Measurements from ENCODE around the gene TMIGD2.

The TMIGD2 gene

DNA sequence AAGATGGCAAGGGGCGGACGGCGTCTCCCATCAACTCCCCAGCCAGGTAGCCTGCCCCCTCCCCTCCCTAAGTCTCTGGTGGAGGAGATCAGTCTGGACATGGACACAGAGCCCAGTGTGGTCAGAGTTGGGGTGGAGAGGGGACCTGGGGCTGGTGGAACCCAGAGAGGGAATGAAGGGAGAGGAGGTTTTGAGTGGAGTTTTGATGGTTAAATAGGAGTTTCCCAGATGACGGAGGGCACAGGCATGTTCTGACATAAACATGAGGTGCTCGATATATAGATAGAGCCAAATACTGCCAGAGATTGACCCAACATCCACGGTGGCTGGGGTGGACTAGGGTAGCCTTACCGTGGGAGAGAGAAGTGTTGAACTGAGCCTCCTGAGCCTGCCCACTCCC, 16.3 kb upstream of the TMIGD2 start:
- no peak overlapping the region for H3K4me3 ChIP-seq (ENCODE audit: low read depth, low read length)
- DNase-seq (ENCODE audit: low read depth), result no peak
- TF ChIP-seq, protein P1, sequence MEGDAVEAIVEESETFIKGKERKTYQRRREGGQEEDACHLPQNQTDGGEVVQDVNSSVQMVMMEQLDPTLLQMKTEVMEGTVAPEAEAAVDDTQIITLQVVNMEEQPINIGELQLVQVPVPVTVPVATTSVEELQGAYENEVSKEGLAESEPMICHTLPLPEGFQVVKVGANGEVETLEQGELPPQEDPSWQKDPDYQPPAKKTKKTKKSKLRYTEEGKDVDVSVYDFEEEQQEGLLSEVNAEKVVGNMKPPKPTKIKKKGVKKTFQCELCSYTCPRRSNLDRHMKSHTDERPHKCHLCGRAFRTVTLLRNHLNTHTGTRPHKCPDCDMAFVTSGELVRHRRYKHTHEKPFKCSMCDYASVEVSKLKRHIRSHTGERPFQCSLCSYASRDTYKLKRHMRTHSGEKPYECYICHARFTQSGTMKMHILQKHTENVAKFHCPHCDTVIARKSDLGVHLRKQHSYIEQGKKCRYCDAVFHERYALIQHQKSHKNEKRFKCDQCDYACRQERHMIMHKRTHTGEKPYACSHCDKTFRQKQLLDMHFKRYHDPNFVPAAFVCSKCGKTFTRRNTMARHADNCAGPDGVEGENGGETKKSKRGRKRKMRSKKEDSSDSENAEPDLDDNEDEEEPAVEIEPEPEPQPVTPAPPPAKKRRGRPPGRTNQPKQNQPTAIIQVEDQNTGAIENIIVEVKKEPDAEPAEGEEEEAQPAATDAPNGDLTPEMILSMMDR (IDR thresholded peaks at IDR 0.05; ENCODE audit: insufficient read depth, low read depth, low read length, missing control alignments), result no peak

DNA sequence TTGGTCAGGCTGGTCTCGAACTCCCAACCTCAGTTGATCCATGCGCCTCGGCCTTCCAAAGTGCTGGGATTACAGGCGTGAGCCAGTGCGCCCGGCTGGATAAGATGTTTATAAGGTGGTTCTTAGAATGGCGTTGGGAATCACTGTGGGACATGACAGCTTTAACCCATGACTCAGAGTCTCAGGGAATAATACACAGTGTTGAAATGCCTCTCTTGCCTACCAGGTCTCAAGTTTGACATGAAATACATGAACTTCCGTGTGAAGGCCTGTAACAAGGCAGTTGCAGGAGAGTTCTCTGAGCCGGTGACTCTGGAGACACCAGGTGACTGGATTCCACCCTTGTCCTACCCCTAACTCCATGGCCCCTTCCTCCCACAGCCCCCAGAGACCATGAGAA, 14.8 kb upstream of the TMIGD2 start:
- TF ChIP-seq, protein P1 (IDR thresholded peaks at IDR 0.05; ENCODE audit: insufficient read depth, low read depth, low read length, missing control alignments), result no peak
- DNase-seq (ENCODE audit: low read depth), result no peak
- H3K4me3 ChIP-seq (ENCODE audit: low read depth, low read length), result no peak overlapping the region

GRCh38 chr19:4313847-4314490, 11.8 kb upstream of the TMIGD2 start:
- no peak overlapping the region for H3K4me3 ChIP-seq (ENCODE audit: low read depth, low read length)
- TF ChIP-seq, protein P1 (IDR thresholded peaks at IDR 0.05; ENCODE audit: insufficient read depth, low read depth, low read length, missing control alignments), result no peak
- DNase-seq (ENCODE audit: low read depth), result no peak

DNA sequence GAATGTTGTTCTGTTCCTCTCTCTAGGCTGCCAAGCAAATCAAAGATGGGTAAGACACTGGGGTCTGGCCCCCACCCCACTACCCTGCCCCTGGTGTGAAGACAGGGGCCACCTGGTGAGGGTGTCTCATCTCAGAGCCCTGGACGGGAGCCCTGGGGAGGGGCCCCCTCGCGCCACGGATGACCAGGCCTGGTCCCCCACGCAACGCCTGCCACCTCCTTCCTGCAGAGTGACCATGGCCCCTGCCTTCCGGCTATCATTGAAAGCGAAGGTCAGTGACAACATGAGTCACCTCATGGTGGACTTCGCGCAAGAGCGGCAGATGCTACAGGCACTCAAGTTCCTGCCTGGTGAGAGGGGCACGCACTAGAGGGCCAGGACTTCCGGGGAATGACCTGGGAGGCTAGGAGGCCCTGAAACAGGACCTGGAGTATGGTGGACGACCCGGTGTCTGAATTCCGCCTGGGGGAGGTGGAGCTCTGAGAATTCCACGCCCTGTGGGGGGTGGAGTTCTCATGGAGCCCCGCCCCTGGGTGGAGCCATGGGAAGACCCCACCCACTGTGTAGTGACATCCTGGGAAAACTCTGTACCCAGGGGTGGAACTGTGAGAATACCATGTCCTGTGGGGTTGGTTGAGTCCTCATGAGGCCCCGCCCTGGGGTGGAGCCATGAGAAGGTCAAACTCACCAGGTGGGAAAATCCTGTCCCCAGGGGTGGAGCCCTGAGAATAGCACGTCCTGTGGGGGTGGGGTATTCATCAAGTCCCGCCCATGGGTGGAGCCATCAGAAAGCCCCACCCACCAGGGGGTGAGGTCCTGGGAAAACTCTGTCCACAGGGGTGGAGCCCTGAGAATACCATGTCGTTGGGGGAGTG, 8.3 kb upstream of the TMIGD2 start:
- TF ChIP-seq, protein P1 (IDR thresholded peaks at IDR 0.05; ENCODE audit: insufficient read depth, low read depth, low read length, missing control alignments), result no peak
- no peak for DNase-seq (ENCODE audit: low read depth)
- no peak overlapping the region for H3K4me3 ChIP-seq (ENCODE audit: low read depth, low read length)

DNA sequence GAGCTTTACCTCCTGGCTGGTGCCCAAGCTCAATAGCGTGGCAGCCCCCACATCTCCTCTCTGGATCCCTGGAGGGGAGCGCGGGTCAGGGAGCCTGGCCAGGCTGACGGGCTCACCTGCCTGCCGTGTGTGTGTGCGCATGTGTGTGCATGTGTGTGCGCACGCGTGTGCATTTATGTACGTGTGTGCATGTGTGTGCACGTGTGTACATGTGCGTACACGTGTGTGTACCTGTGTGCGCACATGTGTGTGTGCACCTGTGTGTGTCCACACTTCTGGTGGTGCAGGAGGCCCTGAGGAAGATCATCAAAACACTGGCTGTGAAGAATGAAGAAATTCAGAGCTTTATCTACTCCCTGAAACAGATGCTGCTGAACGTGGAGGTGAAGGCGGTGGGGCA, 3.5 kb upstream of the TMIGD2 start:
- no peak for DNase-seq (ENCODE audit: low read depth)
- TF ChIP-seq, protein P1 (IDR thresholded peaks at IDR 0.05; ENCODE audit: insufficient read depth, low read depth, low read length, missing control alignments), result no peak
- H3K4me3 ChIP-seq (ENCODE audit: low read depth, low read length), result no peak overlapping the region

- H3K4me3 ChIP-seq (ENCODE audit: low read depth, low read length), result no peak overlapping the region
- TF ChIP-seq, protein P1 (IDR thresholded peaks at IDR 0.05; ENCODE audit: insufficient read depth, low read depth, low read length, missing control alignments), result no peak
- no peak for DNase-seq (ENCODE audit: low read depth)
These were observed 3.0 kb upstream of the TMIGD2 start for GRCh38 chr19:4305257-4305612.
